Right cardiac atrium (tissue), 5 donors: ENCODE results near the gene PRKAA1. TPM values are rescaled to one million over a fixed set of nuclear protein-coding genes. Genes with fewer than 3 reads are reported as not detected.
"Not testable (repeated sequence)": the region's sequence is repeated elsewhere in the genome, so short reads cannot be mapped to it uniquely, and the experiment has no call there.

Experiments used
- ATAC-seq, 2 donors: fragments of 200-7000 bp; cut with Tn5 transposase; one replicate each; pipeline versions ENCODE4 v1.8.0 to v1.9.1; 2020; ENCODE audit warnings: moderate library complexity in 2 of 2, mild to moderate bottlenecking in 1 of 2
- DNase-seq, 3 donors: peaks; one replicate each; pipeline ENCODE4 v3.0.0-alpha.2; 2020
- H3K27ac ChIP-seq: one replicate; pipeline ENCODE4 v1.5.1; 2013; ENCODE audit warnings: mild to moderate bottlenecking, low read length, control low read depth, moderate library complexity
- H3K27me3 ChIP-seq: one replicate; pipeline ENCODE4 v1.6.1; 2013; ENCODE audit not compliant: control insufficient read depth, insufficient read depth
- H3K4me1 ChIP-seq: one replicate; pipeline ENCODE4 v1.6.1; 2013; ENCODE audit warnings: low read length; ENCODE audit not compliant: control insufficient read depth, insufficient read depth
- H3K4me3 ChIP-seq: one replicate; pipeline ENCODE4 v1.5.1; 2013; ENCODE audit warnings: low read length, control low read depth
- H3K9me3 ChIP-seq: one replicate; pipeline ENCODE4 v1.6.1; 2013; ENCODE audit warnings: low read length; ENCODE audit not compliant: control insufficient read depth
- WGBS: extraction: QIAGEN DNeasy Blood & Tissue Kit; methylation state at CpG from one replicate; pipeline ENCODE4 v1.1.7; 2013; 5-methylcytosine and 5-hydroxymethylcytosine counted together
- intact Hi-C, 4 donors: fragments of 100-400 bp; cut with DNase I; formaldehyde crosslinking; loops; one replicate each; pipeline versions ENCODE4 v1.11.0 to v1.14.0; 2022 to 2023
- polyA plus RNA-seq: library from polyadenylated mRNA; stranded (reverse); fragments of 200-250 nt; gene quantifications from one replicate; pipeline ENCODE4 v1.2.3, GENCODE V29; 2013
- total RNA-seq, 4 donors: library from RNA; stranded (reverse); fragmentation: NEBNext Ultra II Directional; extraction: Animal tissue kit (Norgen Biotek cat#: 25700); gene quantifications; one replicate each; pipeline ENCODE4 v1.2.1, GENCODE V29; 2021
- donor health status: healthy with polysubstance abuse.
- donor health status: DM: no; HTN: yes; CAD: no.
- donor health status: DM: no; HTN: no; CAD: no.
- donor health status: DM: no; HTN: yes; CAD: no; lungs with severe emphysema.
- donor health status: DM: yes; HTN: yes; CAD: no.

The PRKAA1 gene
- total and polyA plus RNA-seq, 5 donors: 16.9 to 50.9 (median 42.7) TPM

DNA sequence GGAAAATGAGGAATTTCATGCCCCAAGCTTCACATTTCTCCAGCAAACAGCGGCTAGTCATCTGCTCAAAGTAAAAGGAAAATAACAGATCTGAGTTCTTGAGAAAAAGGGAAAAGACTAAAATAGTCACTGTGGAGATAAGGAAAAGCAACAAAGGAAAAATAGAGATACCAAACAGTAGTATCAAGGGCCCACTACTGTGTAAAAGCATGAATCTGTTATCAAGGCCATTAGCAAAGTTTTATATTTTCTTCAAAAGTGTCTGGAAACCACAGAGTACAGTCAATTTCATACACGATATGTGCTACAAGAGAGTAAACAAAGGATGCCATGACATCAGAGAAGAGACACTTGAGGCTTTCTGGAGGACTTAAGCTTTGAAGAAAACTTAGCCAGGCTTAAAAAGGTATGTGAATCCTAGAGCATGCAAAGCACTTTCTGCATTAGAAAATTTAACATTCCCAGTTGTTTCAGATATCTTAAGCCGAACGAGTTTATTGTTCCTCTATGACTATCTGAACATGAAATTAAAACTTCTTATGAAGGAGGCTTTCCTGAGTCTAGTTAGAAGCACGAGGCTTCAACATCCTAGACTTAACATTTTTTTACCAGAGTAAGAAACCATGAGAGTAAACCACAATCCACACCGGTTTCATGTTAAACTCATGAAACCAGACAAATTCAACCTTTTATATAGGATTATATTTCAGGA, 43.6 kb downstream of the PRKAA1 start:
- intact Hi-C loops: loop anchor here in 1 of 4 donors (10.0 kb wide), 1 partner anchor 120 kb away; no protein-coding TSS in a partner anchor
- WGBS: 9% methylated on average over 6 of the region's 6 CpGs

DNA sequence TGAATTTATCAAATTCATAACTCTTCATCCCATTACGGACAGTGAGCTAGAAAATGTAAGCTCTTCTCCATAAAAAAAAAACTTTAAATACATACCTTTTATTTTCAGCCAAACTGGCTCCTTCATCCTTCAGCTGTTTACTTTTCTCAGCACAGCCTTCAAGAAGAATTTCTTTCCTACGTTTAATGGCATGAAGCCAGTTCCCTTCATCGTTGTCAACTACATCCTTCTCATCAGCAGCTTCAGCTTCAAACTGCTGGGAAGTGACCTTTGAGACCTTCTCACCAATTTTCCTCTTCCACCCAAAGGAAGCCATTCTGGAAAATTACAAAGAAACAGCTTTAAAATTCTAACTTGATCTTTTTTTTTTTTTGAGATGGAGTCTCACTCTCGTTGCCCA, 51.5 kb downstream of the PRKAA1 start:
- ATAC-seq (peak in 1 of 2 donors; percentile 52), DNase-seq (no peak)
- Histone ChIP-seq H3K27ac (no peak overlapping the region), H3K4me1 (no peaks in the 10 kb centered on the region), H3K9me3 (no peaks in the 10 kb centered on the region), H3K27me3 (no peaks in the 10 kb centered on the region), H3K4me3 (no peak overlapping the region)
- WGBS: 40% methylated on average over 4 of the region's 4 CpGs
- intact Hi-C loops: no loop called here

More for the DNA sequence above, 43.6 kb downstream of the PRKAA1 start:
- no peaks in the 10 kb centered on the region for H3K9me3 ChIP-seq
- peak overlapping the region; percentile 12 for H3K27ac ChIP-seq
- H3K4me1 ChIP-seq: no peaks in the 10 kb centered on the region
- H3K27me3 ChIP-seq: no peaks in the 10 kb centered on the region
- peak overlapping the region; percentile 90 for H3K4me3 ChIP-seq
- DNase-seq: no peak
- ATAC-seq: no peak

DNA sequence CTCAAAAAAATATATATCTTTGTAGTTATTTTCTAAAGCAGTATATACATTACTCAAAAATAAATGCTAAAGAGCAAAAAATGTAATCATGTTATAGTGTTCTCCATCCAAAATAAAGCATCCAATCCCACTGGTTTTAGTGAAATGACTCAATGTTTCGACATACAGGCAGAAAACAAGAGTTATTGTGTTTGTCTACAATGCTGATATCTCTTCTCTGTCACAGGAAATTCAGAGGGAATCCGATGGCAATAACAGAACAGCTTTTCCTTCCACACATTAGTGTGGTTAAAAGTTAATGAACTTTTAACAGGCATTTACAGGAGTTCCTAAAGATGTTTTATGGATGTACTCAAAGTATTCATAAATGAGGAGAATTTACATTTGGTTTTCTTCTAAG, 54.4 kb downstream of the PRKAA1 start:
- intact Hi-C loops: no loop called here
- 70% methylated on average over 2 of the region's 2 CpGs for WGBS
- no peak overlapping the region for H3K27ac ChIP-seq
- ATAC-seq (no peak), DNase-seq (no peak)
- H3K9me3 ChIP-seq: peaks cover 6% of the 10 kb centered on the region
- no peaks in the 10 kb centered on the region for H3K4me1 ChIP-seq
- no peak overlapping the region for H3K4me3 ChIP-seq
- H3K27me3 ChIP-seq: no peaks in the 10 kb centered on the region

DNA sequence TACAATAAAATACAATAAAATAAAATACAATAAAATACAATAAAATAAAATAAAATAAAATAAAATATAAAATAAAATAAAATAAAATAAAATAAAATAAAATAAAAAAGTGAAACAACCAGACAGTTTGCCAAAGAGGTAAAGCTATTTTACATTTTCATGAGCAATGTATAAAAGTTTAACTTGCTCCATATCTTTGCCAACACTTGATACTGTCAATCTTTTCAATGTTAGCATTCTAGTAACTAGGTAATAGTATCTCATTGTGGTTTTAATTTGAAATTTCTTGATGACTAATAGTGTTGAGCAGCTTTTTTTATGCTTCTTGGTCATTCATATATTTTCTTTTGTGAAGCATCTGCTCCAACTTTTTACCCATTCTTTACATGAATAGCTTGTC, 59.7 kb downstream of the PRKAA1 start:
- Histone ChIP-seq H3K9me3 (peaks cover 6% of the 10 kb centered on the region), H3K4me3 (no peak overlapping the region), H3K27me3 (no peaks in the 10 kb centered on the region), H3K4me1 (peaks cover 5% of the 10 kb centered on the region), H3K27ac (no peak overlapping the region)
- intact Hi-C loops: loop anchor here in 1 of 4 donors (10.0 kb wide), 1 partner anchor 1154 kb away; no protein-coding TSS in a partner anchor
- DNase-seq (no peak), ATAC-seq (no peak)

DNA sequence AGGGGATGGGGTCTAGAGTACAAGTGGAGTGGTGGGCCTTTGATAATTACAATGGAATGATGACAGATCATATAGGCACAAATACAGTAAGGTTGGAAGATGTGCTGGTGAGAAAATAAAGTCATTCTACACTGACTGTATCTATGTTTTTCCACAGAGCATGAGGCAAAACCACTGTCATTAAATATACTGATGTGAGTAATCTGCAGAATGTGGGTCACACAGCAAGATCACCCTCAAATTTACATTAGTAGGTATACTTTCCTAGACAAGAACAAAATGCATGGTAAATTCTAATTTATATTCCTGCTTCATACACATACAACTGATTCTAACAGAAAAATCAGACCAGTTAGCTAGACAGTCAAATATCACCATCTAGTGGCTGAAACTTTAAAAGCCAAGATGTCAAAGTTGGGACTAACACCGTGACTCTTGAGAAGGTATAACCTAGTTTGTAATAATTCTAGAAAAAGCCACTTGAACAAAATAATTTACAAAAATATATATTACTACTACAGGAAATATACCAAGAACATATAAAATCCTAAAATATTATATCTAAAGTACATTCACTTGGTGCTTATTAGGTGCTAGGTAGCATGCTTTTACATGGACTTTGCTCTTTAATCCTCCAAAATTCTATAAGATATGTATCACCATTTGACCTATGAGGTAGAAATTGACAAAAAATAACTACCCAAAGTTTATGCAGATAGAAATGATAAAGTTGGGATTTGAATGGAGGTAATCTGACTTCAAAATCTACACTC, 61.9 kb downstream of the PRKAA1 start:
- Histone ChIP-seq H3K9me3 (peaks cover 5% of the 10 kb centered on the region), H3K4me3 (no peak overlapping the region), H3K27me3 (no peaks in the 10 kb centered on the region), H3K27ac (no peak overlapping the region), H3K4me1 (peaks cover 6% of the 10 kb centered on the region)
- intact Hi-C loops: loop anchor here in 1 of 4 donors (10.0 kb wide), 1 partner anchor 1151 kb away; no protein-coding TSS in a partner anchor
- DNase-seq (no peak), ATAC-seq (peak; percentile 37 to 45)
- 7% methylated on average over 1 of the region's 1 CpG for WGBS

DNA sequence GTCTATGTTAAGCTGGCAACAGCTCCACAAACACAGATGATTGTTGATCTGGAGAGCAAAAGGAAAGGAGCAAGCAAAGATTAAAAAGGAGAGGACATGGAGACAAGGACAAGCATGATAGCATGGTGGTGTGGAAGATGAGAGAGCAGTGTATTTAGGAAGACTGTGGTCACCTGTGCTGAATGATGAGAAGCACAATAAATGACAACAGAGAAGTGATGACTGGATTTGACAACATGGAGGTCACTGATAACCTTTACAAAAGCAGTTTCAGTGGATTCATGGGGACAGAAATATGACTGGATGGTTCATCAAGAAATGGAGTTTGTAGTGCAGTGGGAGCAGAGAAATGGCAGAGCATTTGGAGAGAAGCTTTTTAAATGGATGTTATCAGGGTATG, 62.6 kb downstream of the PRKAA1 start:
- no peaks in the 10 kb centered on the region for H3K27me3 ChIP-seq
- no peak overlapping the region for H3K4me3 ChIP-seq
- DNase-seq (no peak), ATAC-seq (no peak)
- H3K9me3 ChIP-seq: peaks cover 5% of the 10 kb centered on the region
- intact Hi-C loops: loop anchor here in 1 of 4 donors (10.0 kb wide), 1 partner anchor 1151 kb away; no protein-coding TSS in a partner anchor
- no peak overlapping the region for H3K27ac ChIP-seq
- peaks cover 6% of the 10 kb centered on the region for H3K4me1 ChIP-seq

DNA sequence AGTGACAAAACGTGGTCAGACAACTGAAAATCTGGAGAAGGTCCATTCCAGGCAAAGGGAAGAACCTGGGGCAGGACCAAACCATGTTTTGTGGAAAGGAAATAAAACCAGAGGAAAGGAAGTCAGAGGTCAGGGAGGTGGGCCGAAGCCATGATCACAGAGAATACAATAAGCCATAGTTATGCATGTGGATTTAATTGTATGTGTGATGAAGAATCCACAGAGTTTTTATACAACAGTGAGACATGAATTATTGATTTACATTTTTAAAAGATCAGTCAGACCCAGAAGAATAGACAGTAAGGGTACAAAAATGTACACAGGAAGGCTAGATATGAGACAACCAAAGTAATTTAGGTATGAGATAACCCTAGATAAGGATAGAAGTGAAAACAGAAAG, 63.2 kb downstream of the PRKAA1 start:
- H3K27me3 ChIP-seq: no peaks in the 10 kb centered on the region
- peaks cover 6% of the 10 kb centered on the region for H3K4me1 ChIP-seq
- no peak overlapping the region for H3K4me3 ChIP-seq
- intact Hi-C loops: loop anchor here in 1 of 4 donors (10.0 kb wide), 1 partner anchor 1150 kb away; no protein-coding TSS in a partner anchor
- no peak overlapping the region for H3K27ac ChIP-seq
- H3K9me3 ChIP-seq: peaks cover 3% of the 10 kb centered on the region
- WGBS: 51% methylated on average over 2 of the region's 2 CpGs
- DNase-seq: no peak
- peak in 1 of 2 donors; percentile 50 for ATAC-seq

DNA sequence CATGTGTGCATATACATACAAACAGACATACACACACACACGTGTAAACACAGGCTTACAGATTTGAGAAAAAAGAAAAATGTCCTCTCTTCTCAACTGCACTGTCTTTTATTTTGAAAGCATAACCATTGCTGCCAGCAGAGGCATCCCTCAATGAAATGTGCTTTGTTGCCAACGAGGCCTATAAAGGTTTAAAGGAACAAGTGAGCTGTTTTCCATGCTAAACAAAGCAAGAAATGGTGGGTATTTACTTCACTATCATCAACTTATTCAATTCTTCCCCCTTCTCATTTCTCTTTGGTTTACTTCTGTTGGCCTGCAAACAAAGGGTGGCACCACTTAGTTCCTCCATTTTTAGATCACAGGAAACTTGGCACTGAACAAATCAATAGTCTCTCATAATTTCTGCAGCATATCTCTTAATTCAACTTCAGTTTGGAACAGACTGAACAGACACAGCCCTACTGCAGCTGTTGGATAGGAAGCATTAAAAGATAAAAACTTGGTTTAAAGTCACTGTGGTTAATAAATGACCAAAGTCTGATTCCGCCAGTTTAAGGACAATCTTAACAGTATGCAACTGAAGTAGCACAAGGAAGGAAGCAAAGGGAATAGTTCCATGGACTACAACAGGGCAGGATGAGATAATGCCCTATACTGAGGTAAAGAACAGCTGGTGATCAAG, 64.2 kb downstream of the PRKAA1 start:
- WGBS: 31% methylated on average over 3 of the region's 3 CpGs
- H3K9me3 ChIP-seq: no peaks in the 10 kb centered on the region
- no peaks in the 10 kb centered on the region for H3K27me3 ChIP-seq
- H3K27ac ChIP-seq: peak overlapping the region; percentile 26
- intact Hi-C loops: loop anchor here in 1 of 4 donors (10.0 kb wide), 1 partner anchor 1149 kb away; no protein-coding TSS in a partner anchor
- ATAC-seq (peak; percentile 83 to 88), DNase-seq (no peak)
- peaks cover 6% of the 10 kb centered on the region for H3K4me1 ChIP-seq
- no peak overlapping the region for H3K4me3 ChIP-seq

DNA sequence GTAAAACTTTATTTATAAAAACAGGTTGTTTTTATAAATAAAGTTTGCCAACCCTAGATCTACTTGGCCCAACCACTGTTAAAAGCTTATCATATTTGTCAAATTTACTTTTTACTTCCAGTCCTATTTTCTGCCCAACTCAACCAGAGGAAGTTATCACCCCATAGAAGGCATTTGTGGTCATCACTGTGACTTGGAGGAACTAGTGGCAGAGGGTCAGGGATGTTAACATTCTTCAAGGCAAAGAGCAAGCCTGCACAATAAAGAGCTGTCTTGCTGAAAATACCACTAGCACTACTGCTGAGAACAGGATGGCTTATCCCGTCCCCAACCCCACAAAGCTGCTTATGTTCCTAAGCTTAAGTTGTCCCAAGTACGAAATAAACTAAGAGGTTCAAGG, 64.7 kb downstream of the PRKAA1 start:
- no peaks in the 10 kb centered on the region for H3K27me3 ChIP-seq
- H3K27ac ChIP-seq: no peak overlapping the region
- 78% methylated on average over 2 of the region's 2 CpGs for WGBS
- H3K4me3 ChIP-seq: no peak overlapping the region
- ATAC-seq (peak in 1 of 2 donors; percentile 10), DNase-seq (no peak)
- H3K4me1 ChIP-seq: peaks cover 6% of the 10 kb centered on the region
- H3K9me3 ChIP-seq: no peaks in the 10 kb centered on the region
- intact Hi-C loops: loop anchor here in 1 of 4 donors (10.0 kb wide), 1 partner anchor 1149 kb away; no protein-coding TSS in a partner anchor

DNA sequence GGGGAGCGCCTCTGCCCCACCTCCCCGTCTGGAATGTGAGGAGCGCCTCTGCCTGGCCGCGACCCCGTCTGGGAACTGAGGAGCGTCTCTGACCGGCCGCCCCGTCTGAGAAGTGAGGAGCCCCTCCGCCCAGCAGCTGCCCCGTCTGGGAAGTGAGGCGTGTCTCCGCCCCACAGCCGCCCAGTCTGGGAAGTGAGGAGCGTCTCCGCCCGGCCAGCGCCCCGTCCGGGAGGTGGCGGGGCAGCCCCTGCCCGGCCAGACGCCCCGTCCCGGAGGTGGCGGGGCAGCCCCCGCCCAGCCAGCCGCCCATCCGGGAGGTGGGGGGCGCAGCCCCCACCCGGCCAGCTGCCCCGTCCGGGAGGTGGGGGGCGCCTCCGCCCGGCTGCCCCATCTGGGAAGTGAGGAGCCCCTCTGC, 75.7 kb downstream of the PRKAA1 start:
- 93% methylated on average over 37 of the region's 37 CpGs for WGBS
- ATAC-seq, intact Hi-C loops: not testable (repeated sequence)

More for the DNA sequence above, 75.7 kb downstream of the PRKAA1 start:
- not testable (repeated sequence) for H3K27ac ChIP-seq, H3K4me3 ChIP-seq, H3K4me1 ChIP-seq, H3K9me3 ChIP-seq, H3K27me3 ChIP-seq
- peak in 2 of 3 donors; percentile 20 to 55 for DNase-seq
